GM12865 (cell line): Measurements from ENCODE around the gene FAM240B.

Experiments
- DNase-seq: peaks from one replicate; pipeline ENCODE4 v3.0.0; 2010; ENCODE audit warnings: low read depth
- H3K4me3 ChIP-seq: 2 replicates; pipeline ENCODE4 v1.5.1; 2011; ENCODE audit warnings: mild to moderate bottlenecking, low read depth, low read length, control low read depth
- CTCF ChIP-seq: IDR thresholded peaks from 2 replicates; pipeline ENCODE4 v1.5.1; 2011; ENCODE audit warnings: low read length, control low read depth, low read depth, inconsistent platforms; ENCODE audit not compliant: insufficient read depth; ENCODE audit errors: missing control alignments

Gene FAM240B

GRCh38 chr9:38727497-38728001, 7.6 kb upstream of the FAM240B start:
- DNase-seq: peak; percentile 20

GRCh38 chr9:38724754-38725153, 4.8 kb upstream of the FAM240B start:
- DNase-seq: no peak
- no peak for TF ChIP-seq CTCF
- H3K4me3 ChIP-seq: no peak overlapping the region

More at GRCh38 chr9:38727497-38728001, 7.6 kb upstream of the FAM240B start:
- H3K4me3 ChIP-seq: no peak overlapping the region
- peak; percentile 25 for TF ChIP-seq CTCF

- no peak for TF ChIP-seq CTCF
- H3K4me3 ChIP-seq: no peak overlapping the region
- DNase-seq: no peak
Observed at GRCh38 chr9:38718148-38718547, 1.8 kb downstream of the FAM240B start.

- TF ChIP-seq CTCF: no peak
- no peak for DNase-seq
- H3K4me3 ChIP-seq: no peak overlapping the region
Observed at GRCh38 chr9:38715684-38716083, 4.2 kb downstream of the FAM240B start.

DNA sequence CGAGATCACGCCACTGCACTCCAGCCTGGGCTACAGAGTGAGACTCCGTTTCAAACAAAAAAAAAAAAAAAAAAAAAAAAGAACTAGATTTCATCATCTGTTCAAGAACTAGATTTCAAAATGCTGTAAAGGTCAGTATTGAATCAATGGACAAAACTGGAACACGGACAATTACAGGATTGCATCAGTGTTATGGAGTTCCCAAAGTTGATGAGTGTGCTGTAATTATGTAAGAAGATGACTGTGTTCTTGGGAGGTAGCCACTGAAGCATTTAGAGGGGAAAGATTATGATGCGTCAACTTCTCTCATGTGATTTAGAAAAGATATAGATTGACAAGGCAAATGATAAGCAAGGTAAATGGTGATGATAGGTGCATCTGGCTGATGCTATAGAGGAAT, 6.5 kb downstream of the FAM240B start:
- no peak for DNase-seq
- H3K4me3 ChIP-seq: no peak overlapping the region
- TF ChIP-seq CTCF: no peak

GRCh38 chr9:38708759-38709158, 11.2 kb downstream of the FAM240B start:
- no peak overlapping the region for H3K4me3 ChIP-seq
- no peak for TF ChIP-seq CTCF
- no peak for DNase-seq

- peak; percentile 52 for DNase-seq
- H3K4me3 ChIP-seq: no peak overlapping the region
- peak; percentile 62 for TF ChIP-seq CTCF
Observed at GRCh38 chr9:38707885-38708637, 11.9 kb downstream of the FAM240B start.
